ENCODE measurements around the gene TBC1D19.
A peak's percentile ranks its signal among the peaks of the same experiment; 100 is the strongest.

Gene TBC1D19

GRCh38 chr4:26719954-26720552 is 136.2 kb downstream of the TBC1D19 start:
- peak; percentile 52 for DNase-seq

GRCh38 chr4:26721685-26722084 is 137.8 kb downstream of the TBC1D19 start:
- DNase-seq: no peak
- in situ Hi-C loops (cut with HindIII; ENCODE audit: low pct_ligation_motif_present, low pct_unique_long_range_greater_than_20kb, low sequenced_read_pairs): no loop called here

More at GRCh38 chr4:26719954-26720552, 136.2 kb downstream of the TBC1D19 start:
- in situ Hi-C loops (cut with HindIII; ENCODE audit: low pct_ligation_motif_present, low pct_unique_long_range_greater_than_20kb, low sequenced_read_pairs): no loop called here

GRCh38 chr4:26723216-26723615 is 139.3 kb downstream of the TBC1D19 start:
- in situ Hi-C loops (cut with HindIII; ENCODE audit: low pct_ligation_motif_present, low pct_unique_long_range_greater_than_20kb, low sequenced_read_pairs): no loop called here
- no peak for DNase-seq

GRCh38 chr4:26724534-26724933 is 140.7 kb downstream of the TBC1D19 start:
- in situ Hi-C loops (cut with HindIII; ENCODE audit: low pct_ligation_motif_present, low pct_unique_long_range_greater_than_20kb, low sequenced_read_pairs): no loop called here
- DNase-seq: no peak

GRCh38 chr4:26726655-26727387 is 142.9 kb downstream of the TBC1D19 start:
- in situ Hi-C loops (cut with HindIII; ENCODE audit: low pct_ligation_motif_present, low pct_unique_long_range_greater_than_20kb, low sequenced_read_pairs): no loop called here
- DNase-seq: no peak

GRCh38 chr4:26727844-26728243 is 144.0 kb downstream of the TBC1D19 start:
- in situ Hi-C loops (cut with HindIII; ENCODE audit: low pct_ligation_motif_present, low pct_unique_long_range_greater_than_20kb, low sequenced_read_pairs): no loop called here

GRCh38 chr4:26729027-26729426 is 145.1 kb downstream of the TBC1D19 start:
- in situ Hi-C loops (cut with HindIII; ENCODE audit: low pct_ligation_motif_present, low pct_unique_long_range_greater_than_20kb, low sequenced_read_pairs): no loop called here
- DNase-seq: no peak

More at GRCh38 chr4:26727844-26728243, 144.0 kb downstream of the TBC1D19 start:
- no peak for DNase-seq

- no peak for DNase-seq
- in situ Hi-C loops (cut with HindIII; ENCODE audit: low pct_ligation_motif_present, low pct_unique_long_range_greater_than_20kb, low sequenced_read_pairs): no loop called here
Measured at GRCh38 chr4:26729547-26729946, 145.7 kb downstream of the TBC1D19 start.

- no peak for DNase-seq
- in situ Hi-C loops (cut with HindIII; ENCODE audit: low pct_ligation_motif_present, low pct_unique_long_range_greater_than_20kb, low sequenced_read_pairs): no loop called here
Measured at GRCh38 chr4:26731351-26732035, 147.6 kb downstream of the TBC1D19 start.

GRCh38 chr4:26732356-26732755 is 148.5 kb downstream of the TBC1D19 start:
- in situ Hi-C loops (cut with HindIII; ENCODE audit: low pct_ligation_motif_present, low pct_unique_long_range_greater_than_20kb, low sequenced_read_pairs): no loop called here
- no peak for DNase-seq

GRCh38 chr4:26736621-26737020 is 152.7 kb downstream of the TBC1D19 start:
- no peak for DNase-seq
- in situ Hi-C loops (cut with HindIII; ENCODE audit: low pct_ligation_motif_present, low pct_unique_long_range_greater_than_20kb, low sequenced_read_pairs): no loop called here

- no peak for DNase-seq
- in situ Hi-C loops (cut with HindIII; ENCODE audit: low pct_ligation_motif_present, low pct_unique_long_range_greater_than_20kb, low sequenced_read_pairs): no loop called here
Measured at GRCh38 chr4:26737385-26737784, 153.5 kb downstream of the TBC1D19 start.

GRCh38 chr4:26741491-26741871 is 157.6 kb downstream of the TBC1D19 start:
- DNase-seq: no peak
- in situ Hi-C loops (cut with HindIII; ENCODE audit: low pct_ligation_motif_present, low pct_unique_long_range_greater_than_20kb, low sequenced_read_pairs): no loop called here

GRCh38 chr4:26746802-26747213 is 162.9 kb downstream of the TBC1D19 start:
- DNase-seq: no peak
- in situ Hi-C loops (cut with HindIII; ENCODE audit: low pct_ligation_motif_present, low pct_unique_long_range_greater_than_20kb, low sequenced_read_pairs): no loop called here

GRCh38 chr4:26748811-26749210 is 164.9 kb downstream of the TBC1D19 start:
- no peak for DNase-seq

GRCh38 chr4:26749867-26750266 is 166.0 kb downstream of the TBC1D19 start:
- DNase-seq: no peak
- in situ Hi-C loops (cut with HindIII; ENCODE audit: low pct_ligation_motif_present, low pct_unique_long_range_greater_than_20kb, low sequenced_read_pairs): no loop called here

More at GRCh38 chr4:26748811-26749210, 164.9 kb downstream of the TBC1D19 start:
- in situ Hi-C loops (cut with HindIII; ENCODE audit: low pct_ligation_motif_present, low pct_unique_long_range_greater_than_20kb, low sequenced_read_pairs): no loop called here

- in situ Hi-C loops (cut with HindIII; ENCODE audit: low pct_ligation_motif_present, low pct_unique_long_range_greater_than_20kb, low sequenced_read_pairs): no loop called here
- no peak for DNase-seq
Measured at GRCh38 chr4:26751004-26751403, 167.1 kb downstream of the TBC1D19 start.

GRCh38 chr4:26751838-26752237 is 168.0 kb downstream of the TBC1D19 start:
- no peak for DNase-seq
- in situ Hi-C loops (cut with HindIII; ENCODE audit: low pct_ligation_motif_present, low pct_unique_long_range_greater_than_20kb, low sequenced_read_pairs): no loop called here

GRCh38 chr4:26753187-26753586 is 169.3 kb downstream of the TBC1D19 start:
- DNase-seq: no peak
- in situ Hi-C loops (cut with HindIII; ENCODE audit: low pct_ligation_motif_present, low pct_unique_long_range_greater_than_20kb, low sequenced_read_pairs): no loop called here

- DNase-seq: no peak
Measured at GRCh38 chr4:26753617-26754016, 169.7 kb downstream of the TBC1D19 start.

More at GRCh38 chr4:26753617-26754016, 169.7 kb downstream of the TBC1D19 start:
- in situ Hi-C loops (cut with HindIII; ENCODE audit: low pct_ligation_motif_present, low pct_unique_long_range_greater_than_20kb, low sequenced_read_pairs): no loop called here
